ENCODE data around the gene NUFIP1. TPM values are rescaled to one million over a fixed set of nuclear protein-coding genes. Genes with fewer than 3 reads are reported as not detected.

NUFIP1 gene
- total RNA-seq, 1 experiment from 2014 or later = 12.2 TPM

DNA sequence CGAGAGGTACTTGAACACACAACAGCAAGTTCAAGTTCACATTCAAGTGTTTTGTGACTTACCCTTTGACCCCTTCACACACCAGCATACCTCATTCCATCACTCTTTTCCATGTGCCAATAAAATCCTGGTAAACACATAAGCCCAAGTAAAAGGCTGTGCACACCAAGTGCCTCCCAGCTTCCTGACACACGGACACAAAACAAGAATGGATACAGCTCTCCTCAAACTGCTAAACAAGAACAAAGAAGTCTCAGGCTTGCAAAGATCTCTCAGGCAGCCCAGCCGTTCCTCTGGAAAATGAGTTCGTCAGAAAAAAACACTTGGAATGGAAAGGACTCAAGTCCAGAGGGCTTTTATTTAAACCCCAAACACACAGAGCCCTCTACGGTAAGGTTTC is 83.7 kb downstream of the NUFIP1 start:
- Histone ChIP-seq H3K9me2 (ENCODE audit: insufficient read depth) (no peaks in the 10 kb centered on the region), H3K4me1 (ENCODE audit: control insufficient read depth in 1 of 2, insufficient read depth in 2 of 2, low read length in 2 of 2) (no peaks in the 10 kb centered on the region), H3K27me3 (ENCODE audit: insufficient read depth, low read length) (no peaks in the 10 kb centered on the region), H3K4me2 (ENCODE audit: low read length) (no peak overlapping the region), H3K36me3 (ENCODE audit: control insufficient read depth in 1 of 2, insufficient read depth in 2 of 2, low read length in 2 of 2) (no peaks in the 10 kb centered on the region), H3K9me3 (ENCODE audit: control insufficient read depth in 1 of 2, insufficient read depth in 1 of 2, low read depth in 1 of 2, low read length in 2 of 2) (no peaks in the 10 kb centered on the region; a peak in 1 of 4 replicates), H3K27ac (ENCODE audit: low read depth, low read length) (no peak overlapping the region), H3K9ac (ENCODE audit: low read length) (no peak overlapping the region), H3K79me2 (ENCODE audit: insufficient read depth, low read length) (no peaks in the 10 kb centered on the region), H3K4me3 (replicated peaks in 1 of 2; ENCODE audit: low read depth in 1 of 2, low read length in 2 of 2) (no peak overlapping the region), H4K20me1 (ENCODE audit: insufficient read depth) (no peaks in the 10 kb centered on the region), H2AFZ (ENCODE audit: low read depth, low read length, poor library complexity, severe bottlenecking) (no peak overlapping the region)
- TF ChIP-seq SIN3A (IDR thresholded peaks at IDR 0.05; ENCODE audit: low read depth) (no peak), CBX3 (IDR thresholded peaks at IDR 0.05; ENCODE audit: low read depth) (no peak), EZH2 (IDR thresholded peaks at IDR 0.05) (no peak), YY1 (IDR thresholded peaks at IDR 0.05; ENCODE audit: extremely low read depth, insufficient replicate concordance, low read depth, low read length) (no peak), SRF (IDR thresholded peaks at IDR 0.05; ENCODE audit: low read depth) (no peak), FOSL1 (IDR thresholded peaks at IDR 0.05; ENCODE audit: low read depth) (no peak), JUND (IDR thresholded peaks at IDR 0.05) (no peak), TCF7L2 (IDR thresholded peaks at IDR 0.05; ENCODE audit: borderline replicate concordance, extremely low read depth, insufficient read depth, insufficient read length) (no peak)
- TF ChIP-seq, protein P1, sequence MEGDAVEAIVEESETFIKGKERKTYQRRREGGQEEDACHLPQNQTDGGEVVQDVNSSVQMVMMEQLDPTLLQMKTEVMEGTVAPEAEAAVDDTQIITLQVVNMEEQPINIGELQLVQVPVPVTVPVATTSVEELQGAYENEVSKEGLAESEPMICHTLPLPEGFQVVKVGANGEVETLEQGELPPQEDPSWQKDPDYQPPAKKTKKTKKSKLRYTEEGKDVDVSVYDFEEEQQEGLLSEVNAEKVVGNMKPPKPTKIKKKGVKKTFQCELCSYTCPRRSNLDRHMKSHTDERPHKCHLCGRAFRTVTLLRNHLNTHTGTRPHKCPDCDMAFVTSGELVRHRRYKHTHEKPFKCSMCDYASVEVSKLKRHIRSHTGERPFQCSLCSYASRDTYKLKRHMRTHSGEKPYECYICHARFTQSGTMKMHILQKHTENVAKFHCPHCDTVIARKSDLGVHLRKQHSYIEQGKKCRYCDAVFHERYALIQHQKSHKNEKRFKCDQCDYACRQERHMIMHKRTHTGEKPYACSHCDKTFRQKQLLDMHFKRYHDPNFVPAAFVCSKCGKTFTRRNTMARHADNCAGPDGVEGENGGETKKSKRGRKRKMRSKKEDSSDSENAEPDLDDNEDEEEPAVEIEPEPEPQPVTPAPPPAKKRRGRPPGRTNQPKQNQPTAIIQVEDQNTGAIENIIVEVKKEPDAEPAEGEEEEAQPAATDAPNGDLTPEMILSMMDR (IDR thresholded peaks at IDR 0.05 in 2 of 3, conservative IDR thresholded peaks at IDR 0.05 in 1 of 3; ENCODE audit: borderline replicate concordance in 1 of 3, insufficient read depth in 1 of 3, low read depth in 2 of 3, low read length in 2 of 3) = no peak
- TF ChIP-seq, protein P2, sequence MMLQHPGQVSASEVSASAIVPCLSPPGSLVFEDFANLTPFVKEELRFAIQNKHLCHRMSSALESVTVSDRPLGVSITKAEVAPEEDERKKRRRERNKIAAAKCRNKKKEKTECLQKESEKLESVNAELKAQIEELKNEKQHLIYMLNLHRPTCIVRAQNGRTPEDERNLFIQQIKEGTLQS (IDR thresholded peaks at IDR 0.05) = no peak
- TF ChIP-seq, protein P3, sequence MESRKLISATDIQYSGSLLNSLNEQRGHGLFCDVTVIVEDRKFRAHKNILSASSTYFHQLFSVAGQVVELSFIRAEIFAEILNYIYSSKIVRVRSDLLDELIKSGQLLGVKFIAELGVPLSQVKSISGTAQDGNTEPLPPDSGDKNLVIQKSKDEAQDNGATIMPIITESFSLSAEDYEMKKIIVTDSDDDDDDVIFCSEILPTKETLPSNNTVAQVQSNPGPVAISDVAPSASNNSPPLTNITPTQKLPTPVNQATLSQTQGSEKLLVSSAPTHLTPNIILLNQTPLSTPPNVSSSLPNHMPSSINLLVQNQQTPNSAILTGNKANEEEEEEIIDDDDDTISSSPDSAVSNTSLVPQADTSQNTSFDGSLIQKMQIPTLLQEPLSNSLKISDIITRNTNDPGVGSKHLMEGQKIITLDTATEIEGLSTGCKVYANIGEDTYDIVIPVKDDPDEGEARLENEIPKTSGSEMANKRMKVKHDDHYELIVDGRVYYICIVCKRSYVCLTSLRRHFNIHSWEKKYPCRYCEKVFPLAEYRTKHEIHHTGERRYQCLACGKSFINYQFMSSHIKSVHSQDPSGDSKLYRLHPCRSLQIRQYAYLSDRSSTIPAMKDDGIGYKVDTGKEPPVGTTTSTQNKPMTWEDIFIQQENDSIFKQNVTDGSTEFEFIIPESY (IDR thresholded peaks at IDR 0.05; ENCODE audit: extremely low read depth, insufficient replicate concordance, low read length) = no peak
- ChIA-PET POLR2A (no interaction called here), CTCF (no interaction called here), RAD21 (ENCODE audit: low non-redundant PET in 1 of 2, low total read pairs in 2 of 2, uncharacterized antibody in 2 of 2, unreplicated experiment in 2 of 2) (no interaction called here)
- ATAC-seq (no peak), DNase-seq (ENCODE audit: low read depth, low spot score) (no peak)
- BruUV-seq (replicated peaks) = no TSS peak
- intact Hi-C loops (cut with micrococcal nuclease) = no loop called here

All from HCT116 (cell line).